KOPT-K1 (cell line): ENCODE results near the gene KCNA4.
"Not testable (repeated sequence)": the region's sequence is repeated elsewhere in the genome, so short reads cannot be mapped to it uniquely, and the experiment has no call there.

Experiments
- H3K27ac ChIP-seq: fragments of 200-600 bp; sonication (generic); 2 replicates; pipeline ENCODE4 v1.5.1; 2016; ENCODE audit warnings: antibody characterized with exemption, mild to moderate bottlenecking, low read depth, low read length; ENCODE audit not compliant: poor library complexity, severe bottlenecking
- H3K36me3 ChIP-seq: fragments of 200-600 bp; sonication (generic); 2 replicates; pipeline ENCODE4 v1.5.1; 2017; ENCODE audit warnings: antibody characterized with exemption, mild to moderate bottlenecking, low read length, moderate library complexity; ENCODE audit not compliant: insufficient read depth
- H3K9me3 ChIP-seq: fragments of 200-600 bp; sonication (generic); 2 replicates; pipeline ENCODE4 v1.5.1; 2017; ENCODE audit warnings: antibody characterized with exemption, low read length, mild to moderate bottlenecking; ENCODE audit not compliant: insufficient read depth, poor library complexity, severe bottlenecking

The KCNA4 gene

DNA sequence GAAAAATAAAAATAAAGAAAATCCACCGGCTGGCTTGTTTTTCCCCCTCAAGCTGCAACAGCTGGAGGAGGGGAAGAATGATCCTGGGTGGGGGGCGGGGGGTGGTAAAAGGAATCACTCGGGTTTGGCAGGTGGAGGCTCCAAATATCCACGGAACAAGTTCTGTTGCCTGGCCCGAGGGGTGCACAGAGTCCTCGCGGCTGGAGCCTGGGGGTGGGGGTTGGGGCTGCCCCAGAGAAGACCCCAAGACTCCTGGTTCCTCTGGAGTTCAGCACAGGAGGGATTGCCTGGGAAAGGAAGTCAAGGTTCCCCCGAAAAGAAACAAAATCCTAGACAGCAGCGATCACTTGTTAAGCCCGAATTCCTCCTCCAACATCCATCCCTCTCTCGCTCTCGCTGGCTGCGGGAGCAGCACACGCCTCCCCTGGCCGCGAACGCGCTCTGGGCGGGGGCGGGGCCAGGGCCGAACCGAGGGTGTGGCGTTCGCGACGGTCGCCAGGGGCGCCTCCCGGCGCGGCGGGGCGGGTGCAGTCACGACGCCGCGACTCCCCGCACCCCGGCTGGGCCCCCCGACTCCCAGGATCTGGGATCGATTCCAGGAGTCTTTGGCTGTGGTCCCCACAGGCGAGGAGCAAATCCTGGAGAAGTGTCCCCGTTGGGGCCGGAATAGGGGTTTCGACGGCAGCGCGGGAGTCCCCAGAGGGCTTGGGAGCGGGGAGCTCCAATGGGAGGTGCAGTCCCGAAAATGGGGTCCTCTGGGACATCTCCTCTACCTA lies at the start of gene KCNA4:
Gene KCNA4, minus strand, starts transcription at position 443 of the 776 bp plus-strand sequence. CDS start 4,352 bp downstream, outside the sequence.
- H3K9me3 ChIP-seq, result peaks cover 13% of the 10 kb centered on the region
- no peak within 1 kb of the TSS for H3K27ac ChIP-seq
- H3K36me3 ChIP-seq, result no peaks in the 10 kb centered on the region

DNA sequence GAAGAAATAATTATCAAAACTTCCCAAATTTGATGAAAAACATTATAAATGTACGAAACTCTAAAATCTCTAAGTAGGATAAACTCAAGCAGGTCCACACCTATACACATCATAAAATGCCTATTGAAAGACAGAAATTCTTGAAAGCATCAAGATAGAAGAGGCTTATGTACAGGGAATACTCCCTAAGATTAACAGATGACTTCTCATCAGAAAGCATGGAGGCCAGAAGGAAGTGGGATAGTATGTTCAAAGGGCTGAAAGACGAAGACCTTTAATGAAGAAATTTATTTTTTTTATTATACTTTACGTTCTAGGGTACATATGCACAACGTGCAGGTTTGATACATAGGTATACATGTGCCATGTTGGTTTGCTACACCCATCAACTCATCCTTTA lies 45.3 kb upstream of the KCNA4 start:
- no peaks in the 10 kb centered on the region for H3K9me3 ChIP-seq
- no peak overlapping the region for H3K27ac ChIP-seq
- H3K36me3 ChIP-seq, result no peaks in the 10 kb centered on the region

DNA sequence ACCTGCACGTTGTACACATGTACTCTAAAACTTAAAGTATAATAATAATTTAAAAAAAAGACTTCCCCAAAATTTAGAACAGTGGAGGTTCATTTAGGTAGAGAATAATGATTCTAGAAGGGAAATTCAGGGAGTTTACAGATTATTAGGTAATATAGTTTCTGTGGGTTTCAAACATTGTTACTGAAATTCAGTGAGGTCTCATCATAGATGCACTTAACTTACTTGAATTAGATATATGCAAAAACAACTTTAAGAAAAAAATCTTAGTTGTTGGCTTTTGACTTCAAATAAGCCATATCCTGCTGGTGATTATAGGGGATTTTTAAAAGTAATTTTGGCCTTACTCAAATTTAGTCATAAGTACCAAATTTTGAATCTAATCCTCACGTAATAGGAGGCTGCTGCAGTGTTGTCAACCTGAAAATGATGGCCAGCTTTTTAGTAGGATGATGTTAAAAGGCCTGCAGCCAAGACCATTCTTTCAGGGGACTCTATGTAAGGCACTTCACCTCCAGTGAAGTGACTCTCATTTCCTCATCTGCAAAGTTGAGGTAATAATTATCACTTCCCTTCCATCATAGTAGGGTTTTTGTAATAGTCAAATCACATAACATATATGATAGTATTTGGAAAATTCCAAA lies 42.5 kb upstream of the KCNA4 start:
- Histone ChIP-seq H3K9me3 (no peaks in the 10 kb centered on the region), H3K36me3 (no peaks in the 10 kb centered on the region), H3K27ac (no peak overlapping the region)

DNA sequence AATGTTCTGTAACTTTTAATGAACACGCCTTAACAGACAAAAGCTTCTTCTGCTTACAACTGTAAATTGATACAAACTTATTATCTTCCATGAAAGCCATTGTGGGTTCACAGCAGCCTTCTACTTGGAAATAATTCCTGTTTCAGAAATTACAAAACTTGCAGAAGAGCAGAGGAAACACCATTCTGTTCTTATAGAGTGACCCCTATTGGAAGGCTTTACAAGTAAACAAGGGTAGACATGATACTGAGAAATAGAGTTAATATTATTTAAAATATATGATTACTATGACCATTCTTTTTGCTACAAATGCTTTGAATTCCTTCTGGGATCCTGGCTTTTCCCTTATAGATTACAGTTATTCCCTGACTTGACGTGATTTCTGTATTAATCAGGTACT lies 32.4 kb upstream of the KCNA4 start:
- Histone ChIP-seq H3K9me3 (no peaks in the 10 kb centered on the region), H3K27ac (no peak overlapping the region), H3K36me3 (no peaks in the 10 kb centered on the region)

DNA sequence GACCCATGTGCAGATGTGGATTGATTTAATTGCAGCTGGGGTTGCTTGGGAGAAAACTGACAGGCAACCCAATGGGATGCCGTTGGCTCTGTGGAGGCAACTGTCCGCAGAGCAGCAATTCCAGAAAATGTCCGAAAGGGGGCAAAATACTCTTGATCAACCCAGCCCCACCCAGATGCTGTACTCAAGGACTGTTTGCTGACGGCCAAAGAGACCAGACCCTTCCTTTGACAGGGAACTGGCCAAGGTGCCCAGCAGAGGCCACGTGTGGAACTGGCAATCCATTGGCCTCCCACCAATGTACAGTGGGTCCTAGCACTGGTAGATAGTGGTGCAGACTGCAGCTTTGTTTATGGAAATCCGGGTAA lies 29.7 kb upstream of the KCNA4 start:
- no peaks in the 10 kb centered on the region for H3K9me3 ChIP-seq
- H3K36me3 ChIP-seq, result no peaks in the 10 kb centered on the region
- no peak overlapping the region for H3K27ac ChIP-seq

DNA sequence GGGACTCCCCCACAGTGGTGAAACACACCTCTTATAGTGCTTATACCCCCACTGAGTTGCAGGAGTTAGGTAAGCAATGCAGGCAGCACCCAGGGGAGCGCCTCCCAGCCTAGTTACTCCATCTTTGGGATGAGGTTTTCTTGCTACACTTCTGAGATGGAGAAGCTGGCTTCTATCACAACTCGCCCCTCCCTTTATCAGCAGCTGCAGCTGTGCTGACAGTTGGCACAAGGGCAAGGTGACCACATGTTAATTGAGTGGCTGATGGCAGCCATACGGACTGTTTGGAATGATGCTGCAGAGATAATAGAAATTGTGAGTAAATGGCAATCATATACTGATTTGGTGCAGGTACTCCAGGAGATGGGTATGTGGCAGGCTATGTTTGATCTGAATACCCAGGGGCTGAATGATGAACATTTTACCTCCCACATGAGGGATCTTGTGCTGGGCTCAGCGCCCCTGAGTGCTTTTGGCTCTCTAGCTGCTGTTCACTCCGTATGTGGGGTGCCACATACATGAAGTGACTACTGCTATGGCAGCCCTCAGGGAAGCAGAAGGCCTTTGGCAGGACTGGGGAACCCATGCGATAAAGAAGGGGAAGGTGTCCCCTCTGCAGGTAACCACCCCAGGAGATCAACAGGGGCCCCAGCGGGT lies 29.2 kb upstream of the KCNA4 start:
- Histone ChIP-seq H3K27ac (no peak overlapping the region), H3K9me3 (no peaks in the 10 kb centered on the region), H3K36me3 (no peaks in the 10 kb centered on the region)

DNA sequence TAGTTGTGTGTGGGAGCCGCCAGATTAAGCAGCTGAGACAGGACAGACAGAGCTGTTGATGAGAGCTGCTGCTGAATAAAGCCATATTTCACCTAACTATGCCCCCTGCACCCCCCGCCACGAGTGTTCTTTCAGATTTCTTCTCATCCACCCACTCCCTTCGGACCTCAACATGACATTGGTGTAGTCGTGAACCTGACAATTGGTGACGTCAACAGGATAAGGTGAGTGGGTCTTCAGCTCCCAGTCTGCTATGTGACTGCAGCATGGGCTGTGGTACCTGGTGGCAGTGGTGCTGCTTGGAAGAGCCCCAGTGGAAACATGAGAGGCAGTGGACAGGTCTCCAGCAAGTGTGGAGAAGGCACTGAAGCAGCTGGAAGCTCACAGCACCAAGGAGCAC lies 28.3 kb upstream of the KCNA4 start:
- Histone ChIP-seq H3K9me3 (no peaks in the 10 kb centered on the region), H3K27ac (no peak overlapping the region), H3K36me3 (no peaks in the 10 kb centered on the region)

DNA sequence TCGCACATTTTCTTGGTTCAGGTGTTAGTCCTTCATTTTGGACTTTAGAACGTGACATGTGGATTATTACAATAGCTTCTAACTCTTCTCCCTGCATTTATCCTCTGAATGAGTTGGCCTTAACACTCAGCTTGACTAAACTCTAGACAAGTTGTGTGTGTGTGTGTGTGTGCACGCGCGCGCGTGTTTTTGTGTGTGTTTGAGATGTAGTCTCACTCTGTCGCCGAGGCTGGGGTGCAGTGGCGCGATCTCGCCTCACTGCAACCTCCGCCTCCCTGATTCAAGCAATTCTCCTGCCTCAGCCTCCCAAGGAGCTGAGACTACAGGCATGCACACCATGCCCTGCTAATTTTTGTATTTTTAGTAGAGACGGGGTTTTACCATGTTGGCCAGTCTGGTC lies 24.3 kb upstream of the KCNA4 start:
- H3K9me3 ChIP-seq, result no peaks in the 10 kb centered on the region
- no peak overlapping the region for H3K27ac ChIP-seq
- no peaks in the 10 kb centered on the region for H3K36me3 ChIP-seq

DNA sequence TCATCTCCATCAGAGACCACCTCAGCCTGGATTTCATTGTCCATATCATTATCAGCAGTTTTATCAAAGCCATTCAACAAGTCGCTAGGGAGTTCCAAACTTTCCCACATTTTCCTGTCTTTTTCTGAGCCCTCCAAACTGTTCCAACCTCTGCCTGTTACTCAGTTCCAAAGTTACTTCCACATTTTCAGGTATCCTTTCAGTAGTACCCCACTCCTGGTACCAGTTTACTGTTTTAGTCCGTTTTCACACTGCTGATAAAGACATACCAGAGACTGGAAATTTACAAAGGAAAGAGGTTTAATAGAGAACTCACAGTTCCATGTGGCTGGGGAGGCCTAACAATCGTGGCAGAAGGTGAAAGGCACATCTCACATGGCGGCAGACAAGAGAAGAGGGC lies 17.9 kb upstream of the KCNA4 start:
- H3K36me3 ChIP-seq, H3K27ac ChIP-seq, H3K9me3 ChIP-seq: not testable (repeated sequence)

DNA sequence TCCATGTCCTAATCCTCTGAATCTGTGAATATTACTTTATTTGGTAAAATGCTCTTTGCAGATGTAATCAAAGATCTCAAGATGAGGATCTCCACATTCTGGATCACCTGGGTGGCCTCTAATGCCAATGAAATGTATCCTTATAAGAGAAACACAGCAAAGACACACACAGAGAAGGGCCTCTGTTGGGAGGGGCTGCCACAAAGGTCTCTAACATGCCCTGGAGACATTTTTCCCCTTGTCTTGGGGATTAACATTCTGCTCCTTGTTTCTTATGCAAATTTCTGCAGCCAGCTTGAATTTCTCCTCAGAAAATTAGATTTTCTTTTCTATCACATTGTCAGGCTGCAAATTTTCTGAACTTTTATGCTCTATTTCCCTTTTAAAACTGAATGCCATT lies 17.3 kb upstream of the KCNA4 start:
- not testable (repeated sequence) for H3K36me3 ChIP-seq, H3K9me3 ChIP-seq, H3K27ac ChIP-seq

DNA sequence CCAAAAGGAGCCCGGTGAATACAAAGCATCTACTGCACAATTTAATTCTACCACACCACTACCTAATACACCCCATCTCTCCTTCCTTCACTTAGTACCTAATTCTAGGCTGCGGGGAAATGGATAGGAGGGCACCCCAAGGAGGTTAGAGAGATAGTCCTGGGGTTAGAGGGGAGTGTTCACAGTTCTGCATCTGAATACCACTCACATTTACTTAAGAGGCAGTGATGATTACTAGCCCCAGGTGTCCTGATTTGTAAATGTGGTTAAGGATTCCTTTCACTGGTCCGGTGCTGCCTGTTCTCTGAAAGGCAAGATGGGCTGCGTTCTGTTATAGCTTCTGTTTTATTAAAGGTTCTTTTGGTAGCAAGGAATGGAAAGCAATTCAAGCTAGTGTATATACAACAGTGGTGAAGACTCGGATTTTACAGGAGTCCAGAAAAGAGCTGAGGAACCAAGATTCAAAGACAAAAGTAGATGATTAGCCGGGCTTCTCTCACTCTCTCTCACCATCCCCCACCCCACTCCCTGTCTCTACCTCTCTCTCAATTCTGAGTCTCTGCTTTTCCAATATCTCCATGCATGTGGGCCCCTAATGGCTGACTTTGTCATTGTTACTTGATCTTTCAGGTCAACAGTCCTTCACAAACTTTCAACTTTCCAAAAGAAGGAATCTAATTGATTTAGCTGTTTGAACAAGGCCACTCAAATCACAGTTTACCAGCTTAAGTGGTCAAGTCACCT lies 8.7 kb upstream of the KCNA4 start:
- no peak overlapping the region for H3K27ac ChIP-seq
- H3K36me3 ChIP-seq, result no peaks in the 10 kb centered on the region
- H3K9me3 ChIP-seq, result no peaks in the 10 kb centered on the region

DNA sequence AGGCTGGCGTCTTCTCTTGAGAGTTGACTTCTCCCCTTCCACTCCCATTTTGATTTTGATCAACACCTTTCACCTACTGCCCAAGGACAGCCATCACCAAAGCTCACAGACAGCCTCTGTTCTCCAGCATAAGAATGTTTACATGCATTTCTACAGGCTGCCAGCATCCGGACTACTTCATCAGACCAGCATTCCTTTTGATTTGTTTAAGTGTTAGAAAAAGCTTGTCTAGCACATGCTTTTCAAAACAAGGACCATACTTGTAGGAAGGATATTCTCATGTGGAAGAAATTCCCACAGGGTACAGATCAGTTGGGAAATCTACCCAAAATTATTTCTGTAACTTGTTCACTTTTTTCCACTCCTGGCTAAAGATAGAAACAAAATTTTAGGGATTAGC lies 6.2 kb upstream of the KCNA4 start:
- Histone ChIP-seq H3K36me3 (no peaks in the 10 kb centered on the region), H3K27ac (no peak overlapping the region), H3K9me3 (peaks cover 2% of the 10 kb centered on the region)

DNA sequence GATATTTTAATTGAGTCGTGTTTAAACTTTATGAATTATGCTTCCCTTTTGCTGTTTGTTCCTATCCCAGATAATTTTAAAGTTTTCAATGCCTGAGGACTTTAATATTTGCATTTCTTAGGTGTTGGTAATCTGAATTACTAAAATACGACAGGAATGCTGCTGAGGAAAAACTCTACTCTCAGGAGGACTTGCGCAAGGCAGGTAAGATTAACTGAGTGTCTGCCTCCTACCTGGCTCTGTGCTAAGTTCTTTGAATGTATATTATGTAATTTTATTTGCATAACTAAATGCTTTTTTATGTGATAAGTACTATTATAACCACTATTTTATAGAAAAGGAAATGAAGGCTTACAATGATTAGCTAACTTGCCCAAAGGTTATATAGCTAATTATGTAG lies 2.7 kb upstream of the KCNA4 start:
- no peak overlapping the region for H3K27ac ChIP-seq
- H3K36me3 ChIP-seq, result no peaks in the 10 kb centered on the region
- peaks cover 13% of the 10 kb centered on the region for H3K9me3 ChIP-seq

DNA sequence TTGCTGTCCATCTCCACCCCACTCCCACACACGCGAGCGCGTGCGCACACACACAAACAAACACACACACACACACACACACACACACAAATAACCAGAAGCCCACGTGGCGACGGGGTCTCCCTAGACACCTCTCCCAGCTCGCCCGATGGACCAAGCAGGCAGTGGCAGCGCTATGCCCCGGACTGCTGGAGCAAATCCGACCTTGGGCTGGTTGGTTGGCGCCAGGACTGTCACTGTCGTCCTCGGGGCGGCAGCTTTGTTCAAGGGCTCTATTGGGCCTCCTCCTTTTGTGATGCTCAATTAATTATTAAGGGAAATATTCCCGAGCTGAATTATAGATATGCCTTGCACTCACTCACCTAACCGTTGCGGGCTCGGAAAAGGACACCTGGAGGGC lies 1.7 kb upstream of the KCNA4 start:
- Histone ChIP-seq H3K27ac (no peak overlapping the region), H3K9me3 (peaks cover 13% of the 10 kb centered on the region), H3K36me3 (no peaks in the 10 kb centered on the region)

DNA sequence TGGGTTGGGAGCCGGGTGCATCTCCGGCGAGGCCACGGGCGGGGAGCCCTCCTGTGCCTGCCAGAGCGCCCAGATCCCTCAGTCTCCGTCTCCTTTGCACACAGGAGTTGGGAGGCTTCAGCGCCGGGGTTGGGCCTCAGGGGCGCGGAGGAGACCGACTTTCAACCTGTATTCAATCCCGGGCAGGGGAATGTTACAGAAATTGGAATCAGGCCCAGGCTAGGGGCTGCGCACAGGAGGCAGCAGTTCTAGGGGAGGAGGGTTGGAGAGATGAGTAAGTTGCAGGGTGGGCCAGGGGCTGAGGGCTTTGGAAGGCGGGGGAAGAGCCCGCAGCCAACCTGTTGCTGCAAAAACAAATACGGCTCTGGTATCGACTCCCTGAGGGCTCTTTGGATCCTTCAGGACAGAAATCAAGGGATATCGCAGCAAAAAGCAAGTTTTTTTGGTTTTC lies 640 bp upstream of the KCNA4 start:
- H3K36me3 ChIP-seq, result no peaks in the 10 kb centered on the region
- H3K27ac ChIP-seq, result no peak overlapping the region
- peaks cover 13% of the 10 kb centered on the region for H3K9me3 ChIP-seq
